ENCODE measurements around the gene LY86. TPM values are rescaled to one million over a fixed set of nuclear protein-coding genes. Genes with fewer than 3 reads are reported as not detected.

LY86 gene
- total and polyA plus RNA-seq, 10 of the 15 experiments (the other 5 are each of a cell fraction or from before 2014, with no cell fraction given), result 68.2 to 457 (median 128) TPM

DNA sequence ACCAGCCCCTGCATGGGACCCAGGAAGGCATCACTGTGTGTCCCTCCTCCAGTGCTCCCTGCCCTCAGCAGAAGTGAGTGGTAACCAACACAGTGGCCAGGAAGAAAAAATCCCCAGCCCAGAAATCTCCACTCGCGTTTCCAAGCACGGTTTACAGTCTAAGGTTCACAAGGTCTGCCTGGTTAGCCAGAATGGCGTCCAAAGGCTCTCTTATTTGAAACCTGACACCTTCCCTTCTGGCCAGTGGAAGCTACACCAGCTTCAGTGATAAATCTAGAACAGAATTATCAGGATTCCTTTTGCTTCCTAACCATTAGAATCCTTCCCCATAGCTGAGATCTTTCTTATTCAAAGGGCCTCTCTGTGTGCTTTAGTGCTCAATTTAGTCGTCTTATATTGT is 9.2 kb downstream of the LY86 start:
- CTCF ChIA-PET, result interaction anchor here (0.6 kb wide), 1 partner anchor 469 kb away, joined by 5 read pairs; no protein-coding TSS in a partner anchor
- ATAC-seq, result no peak
- POLR2A ChIA-PET, result interaction anchor here (1.4 kb wide), 1 partner anchor 9 kb away, joined by 4 read pairs; the partner anchor contains the start of gene LY86
- Histone ChIP-seq H3K27me3 (replicated peaks in 1 of 2; ENCODE audit: control insufficient read depth in 2 of 2, insufficient read depth in 2 of 2, low read length in 1 of 2) (no peaks in the 10 kb centered on the region), H3K4me3 (no peak overlapping the region), H4K20me1 (ENCODE audit: control insufficient read depth, insufficient read depth) (no peaks in the 10 kb centered on the region), H3K4me1 (ENCODE audit: control insufficient read depth, insufficient read depth, low read length) (peaks cover 14% of the 10 kb centered on the region), H3K27ac (ENCODE audit: control insufficient read depth, insufficient read depth) (no peak overlapping the region), H3K4me2 (ENCODE audit: control insufficient read depth, insufficient read depth) (no peak overlapping the region), H3K9ac (ENCODE audit: control insufficient read depth, insufficient read depth, low read length) (no peak overlapping the region), H3K9me3 (replicated peaks; ENCODE audit: control insufficient read depth, insufficient read depth, low read length) (peaks cover 4% of the 10 kb centered on the region; the same call in 2 of the 3 replicates), H2AFZ (ENCODE audit: control insufficient read depth, low read depth, low read length) (no peak overlapping the region), H3K36me3 (ENCODE audit: control insufficient read depth in 2 of 2, insufficient read depth in 2 of 2, low read length in 1 of 2) (peaks cover 1 to 12% of the 10 kb centered on the region in 2 experiments), H3K79me2 (ENCODE audit: control insufficient read depth, insufficient read depth, low read length) (peaks cover 19% of the 10 kb centered on the region)
- FAIRE-seq, result no peak
- RAD21 ChIA-PET (ENCODE audit: unreplicated experiment), result no interaction called here
- intact Hi-C loops (cut with micrococcal nuclease; ENCODE audit: unreplicated experiment) (no loop called here), in situ Hi-C loops (cut with MboI) (no loop called here)
- WGBS (ENCODE audit: insufficient coverage, insufficient replicate concordance, low lambda C conversion rate, missing lambda C conversion rate), result 99% methylated on average over 5 of the region's 5 CpGs
- no TSS peak for BruUV-seq (replicated peaks)
- no peak for DNase-seq (ENCODE audit: low read depth, low spot score)
- SMC1A ChIA-PET (ENCODE audit: uncharacterized antibody, unreplicated experiment), result interaction anchor here (1.3 to 4.2 kb wide), 4 partner anchors 11 to 63 kb away, joined by 3 to 18 read pairs (median 6); no protein-coding TSS in a partner anchor
- no peak for TF ChIP-seq NFXL1 (IDR thresholded peaks at IDR 0.05; ENCODE audit: borderline replicate concordance)
- TF ChIP-seq MYB (IDR thresholded peaks at IDR 0.05; ENCODE audit: borderline replicate concordance, low read depth, low read length), result no peak
- no peak for TF ChIP-seq NFYA (IDR thresholded peaks at IDR 0.05; ENCODE audit: borderline replicate concordance, low read depth, low read length)
- no peak for TF ChIP-seq CTCF (IDR thresholded peaks at IDR 0.05 in 2 of 3, conservative IDR thresholded peaks at IDR 0.05 in 1 of 3; ENCODE audit: control insufficient read depth in 2 of 3, extremely low read depth in 1 of 3, insufficient read depth in 1 of 3, low read depth in 3 of 3, low read length in 3 of 3)
- no peak for TF ChIP-seq SMC3 (IDR thresholded peaks at IDR 0.05; ENCODE audit: borderline replicate concordance, low read length)
- TF ChIP-seq EZH2 (IDR thresholded peaks at IDR 0.05; ENCODE audit: borderline replicate concordance, control insufficient read depth, low read depth, low read length), result no peak

All from GM12878 (cell line).